NCI-H446 treated with DMSO at 0.1 percent for 48 hours (cell line): ENCODE measurements around the gene HSPA12B.

Experiments used
- DNase-seq: peaks from one replicate; lab custom pipeline; 2025; lab: John Stamatoyannopoulos, UW

HSPA12B gene

GRCh38 chr20:3767110-3767426, 34.6 kb downstream of the HSPA12B start:
- no peak for DNase-seq

GRCh38 chr20:3767427-3768341, 35.2 kb downstream of the HSPA12B start, which contains the start of gene ADISSP:
Gene ADISSP (minus strand): TSS chr20:3767753. CDS start chr20:3760100, 7,653 bp downstream.
- DNase-seq = peak; percentile 97

DNA sequence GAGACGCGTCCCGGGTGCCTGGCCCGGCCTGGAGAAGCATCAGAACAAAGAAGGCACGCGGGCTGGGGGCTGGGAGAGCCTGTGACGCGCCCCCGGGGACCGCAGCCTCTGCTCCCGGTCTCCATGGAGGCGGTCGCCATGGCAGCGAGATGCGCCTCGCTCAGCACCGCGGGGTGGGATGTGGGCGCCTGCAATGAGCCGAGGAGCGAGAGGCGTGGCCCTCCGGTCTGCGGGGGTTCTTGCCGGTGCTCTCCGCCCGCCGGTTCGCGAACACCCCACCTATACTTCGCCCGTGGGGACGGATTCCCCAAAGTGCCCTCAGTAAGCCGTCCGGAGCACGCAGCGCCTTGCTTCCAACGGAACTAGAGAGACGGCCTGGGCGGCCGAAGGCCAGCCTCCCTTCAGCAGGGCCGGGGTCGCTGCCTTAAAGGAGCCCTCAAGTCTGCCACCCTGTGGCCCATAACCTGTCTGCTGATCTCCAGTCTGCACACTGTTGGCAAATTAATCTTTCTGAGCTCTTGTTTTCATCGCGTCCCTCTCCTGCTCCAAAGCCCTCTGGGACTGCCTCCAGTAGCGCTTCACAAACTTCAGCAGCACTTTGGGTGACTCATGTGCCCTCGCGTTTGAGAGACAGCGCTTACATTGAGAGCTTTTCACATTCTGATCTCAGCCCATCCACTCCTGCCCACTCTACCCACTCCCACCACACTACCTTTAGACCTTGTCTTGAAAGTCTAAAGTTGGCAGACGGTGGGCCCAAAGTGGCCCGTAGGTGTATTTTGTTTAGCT, 36.1 kb downstream of the HSPA12B start:
- DNase-seq = peak; percentile 58

- no peak for DNase-seq
Observed at GRCh38 chr20:3771552-3772058, 39.1 kb downstream of the HSPA12B start.

- DNase-seq = no peak
Observed at GRCh38 chr20:3775457-3776108, 43.1 kb downstream of the HSPA12B start.

GRCh38 chr20:3777381-3777715, 44.9 kb downstream of the HSPA12B start:
- no peak for DNase-seq

DNA sequence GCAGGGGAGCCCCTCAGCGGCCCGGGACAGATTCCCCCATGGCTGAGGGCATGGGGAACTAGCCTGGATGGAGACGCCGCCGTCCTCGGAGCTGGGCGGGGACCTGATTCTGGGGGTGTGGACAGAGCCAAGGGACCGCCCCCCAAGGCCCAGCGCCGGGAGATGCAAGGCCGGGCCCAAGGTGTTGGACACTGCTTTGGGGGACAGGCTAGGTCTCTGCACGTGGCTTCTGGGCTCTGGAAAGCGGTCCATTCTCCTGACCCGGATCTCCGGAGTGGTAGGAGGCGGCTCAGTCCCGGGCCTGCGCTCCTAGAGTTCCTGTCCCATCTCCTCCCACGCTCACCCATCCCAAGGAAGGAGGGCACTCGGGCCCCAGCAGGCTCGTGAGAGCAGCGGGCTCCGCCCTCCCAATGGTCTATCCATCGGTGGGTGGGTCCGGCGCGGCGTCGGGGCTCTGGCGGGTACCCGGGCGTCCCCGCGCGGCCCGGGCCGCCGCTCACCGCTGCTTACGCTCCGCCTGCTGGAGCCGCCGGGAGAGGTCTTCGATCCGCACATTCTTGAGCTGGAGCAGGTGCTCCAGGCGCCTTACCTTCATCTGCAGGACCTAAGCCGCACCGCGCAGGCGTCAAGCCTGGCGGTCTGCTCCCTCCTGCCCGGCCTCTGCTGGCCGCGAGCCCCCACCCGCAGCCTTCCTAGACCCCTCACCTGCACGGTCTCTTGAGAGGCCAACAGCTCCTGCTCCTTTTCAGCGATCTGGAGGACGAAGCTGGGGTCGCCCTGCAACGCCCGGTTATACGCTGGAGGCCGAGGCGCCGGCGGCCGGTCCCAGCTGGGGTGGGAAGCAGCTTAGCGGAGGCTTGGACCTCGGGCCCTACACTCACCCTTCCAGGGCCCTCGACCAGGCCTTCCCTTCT, 45.5 kb downstream of the HSPA12B start:
- DNase-seq = no peak

DNA sequence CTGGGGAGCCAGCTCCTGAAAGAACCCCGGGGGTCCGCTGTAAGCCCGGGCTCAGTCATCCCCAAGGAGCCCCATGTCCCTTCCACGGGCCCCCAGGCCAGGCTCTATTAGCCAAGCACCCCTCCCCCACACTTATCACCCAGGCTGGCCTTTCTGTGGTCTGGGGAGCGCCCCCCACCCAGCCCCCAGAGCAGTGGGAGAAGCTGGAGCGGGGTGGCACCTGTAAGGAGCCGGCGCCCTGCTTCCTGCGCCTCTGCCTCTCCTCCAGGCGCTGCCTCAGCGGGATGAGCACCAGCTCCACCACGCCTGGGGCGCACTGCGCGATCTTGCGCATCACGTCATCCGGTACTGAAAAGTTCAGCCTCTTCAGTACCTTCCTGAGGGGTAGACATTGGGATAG, 46.5 kb downstream of the HSPA12B start:
- no peak for DNase-seq

DNA sequence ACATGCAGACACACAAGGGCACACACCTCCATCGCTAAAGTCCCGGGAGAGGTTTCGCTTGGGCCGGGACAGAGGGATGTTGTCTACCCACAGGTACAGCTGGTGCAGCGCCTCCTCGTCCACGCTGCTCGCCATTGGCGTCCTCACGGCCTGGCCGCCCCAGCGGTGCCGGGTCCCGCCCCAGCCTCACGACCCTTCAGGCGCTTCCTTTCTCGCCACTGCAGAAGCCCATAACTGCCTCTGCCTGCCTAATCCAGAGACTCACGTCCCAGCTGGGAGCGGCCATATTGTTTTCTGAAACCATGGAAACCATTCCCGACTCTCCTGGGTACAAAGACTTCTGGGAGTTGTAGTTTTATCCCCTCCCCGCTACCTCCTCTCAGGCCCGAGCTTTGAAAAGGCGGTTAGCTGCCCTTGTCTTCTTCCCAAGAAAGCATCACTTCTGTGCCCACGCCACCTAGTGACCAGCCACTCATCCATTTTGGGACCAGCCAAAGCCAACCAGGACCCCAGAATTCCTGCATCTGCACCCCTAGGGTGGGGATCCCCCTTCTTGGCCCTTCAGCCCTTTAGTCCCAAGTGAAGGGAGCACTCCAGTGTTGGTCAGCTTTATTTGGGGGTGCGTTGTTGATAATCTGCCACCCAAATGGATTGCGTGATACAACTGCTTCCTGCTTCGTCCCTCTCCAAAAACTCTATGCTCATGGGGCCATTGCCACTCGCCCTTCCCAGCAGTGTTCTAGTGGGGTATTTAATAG, 48.8 kb downstream of the HSPA12B start, which contains the start of gene SPEF1:
Gene SPEF1 (minus strand): TSS at position 296 of the 758 bp plus-strand sequence. CDS start 161 bp downstream, at position 135.
- DNase-seq = peak; percentile 87

- DNase-seq = no peak
Observed at GRCh38 chr20:3782597-3782996, 50.1 kb downstream of the HSPA12B start.

- no peak for DNase-seq
Observed at GRCh38 chr20:3783068-3783489, 50.6 kb downstream of the HSPA12B start.

GRCh38 chr20:3783511-3784195, 51.2 kb downstream of the HSPA12B start:
- DNase-seq = no peak

- DNase-seq = no peak
Observed at GRCh38 chr20:3784216-3784853, 51.9 kb downstream of the HSPA12B start.

DNA sequence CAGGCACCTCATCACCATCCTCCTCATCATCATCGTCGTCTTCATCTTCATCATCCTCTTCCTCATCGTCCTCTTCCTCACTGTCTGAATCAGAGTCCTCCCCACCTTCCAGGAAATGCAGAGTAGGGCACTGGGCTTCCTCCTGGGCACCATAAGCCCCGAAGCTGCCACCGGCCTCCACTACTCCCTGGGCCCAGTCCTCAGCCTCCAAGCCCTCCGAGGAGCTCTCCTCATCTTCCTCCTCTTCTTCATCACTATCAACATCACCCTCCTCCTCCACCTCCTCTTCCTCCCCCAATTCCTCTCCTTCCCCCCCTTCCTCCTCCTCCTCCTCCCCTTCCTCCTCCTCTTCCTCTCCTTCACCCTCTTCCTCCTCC, 52.4 kb downstream of the HSPA12B start:
- DNase-seq = no peak

DNA sequence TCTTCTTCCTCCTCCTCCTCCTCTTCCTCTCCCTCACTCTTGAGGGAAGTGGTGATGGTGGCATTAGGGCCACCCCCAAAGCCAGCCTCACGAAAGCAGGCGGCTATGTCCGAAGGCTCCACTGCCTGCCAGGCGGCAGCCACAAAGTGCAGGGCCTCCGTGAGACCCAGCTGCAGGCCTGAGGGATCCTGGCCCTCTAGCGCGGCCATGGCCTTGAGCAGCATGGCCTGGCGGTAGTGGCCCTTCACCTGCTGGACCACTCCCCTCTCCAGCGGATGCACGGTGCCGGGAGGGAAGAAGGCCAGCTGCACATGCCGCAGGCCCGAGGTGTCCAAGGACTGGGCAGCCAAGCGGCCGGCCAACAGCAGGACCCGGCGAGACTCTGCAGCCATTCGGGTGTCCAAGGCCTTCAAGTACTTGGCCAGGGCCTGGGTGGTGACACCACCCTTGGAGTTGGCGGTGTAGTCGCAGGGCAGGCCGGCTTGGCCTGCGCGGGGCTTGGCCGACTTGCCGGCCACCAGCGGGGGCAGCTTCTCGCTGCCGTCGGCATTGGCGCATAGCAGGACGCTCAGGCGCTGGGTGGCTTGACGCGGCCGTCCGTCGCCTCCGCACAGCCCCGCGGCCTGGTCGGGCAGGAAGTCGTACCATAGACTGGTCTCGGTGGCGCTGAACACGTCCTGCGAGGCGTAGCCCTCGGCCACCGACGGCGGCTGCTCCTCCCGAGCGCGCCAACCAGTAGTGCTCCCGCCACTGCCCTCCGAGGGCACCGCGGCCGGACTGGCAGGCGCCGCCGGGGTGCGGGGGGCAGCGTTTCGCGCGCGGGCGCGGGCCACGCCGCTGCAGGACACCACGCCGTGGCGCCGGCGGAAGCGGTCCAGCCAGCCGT, 53.0 kb downstream of the HSPA12B start:
- no peak for DNase-seq

DNA sequence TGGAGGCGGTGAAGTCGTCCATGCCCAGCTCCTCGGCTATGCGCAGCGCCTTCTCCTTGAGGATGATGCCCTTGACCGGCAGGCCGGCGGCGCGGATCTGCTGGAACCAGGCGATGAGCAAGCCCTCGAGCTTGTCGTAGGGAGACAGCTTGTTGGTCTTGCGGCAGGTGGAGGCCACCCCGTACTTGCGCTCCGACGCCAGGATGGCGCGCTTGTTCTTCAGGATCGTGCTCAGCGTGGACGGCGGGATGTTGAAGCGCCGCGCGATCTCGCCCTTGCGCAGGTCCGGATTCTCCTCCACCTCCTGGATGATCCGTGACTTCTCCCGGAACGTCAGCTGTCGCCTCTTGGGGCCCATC, 53.6 kb downstream of the HSPA12B start:
- no peak for DNase-seq

DNA sequence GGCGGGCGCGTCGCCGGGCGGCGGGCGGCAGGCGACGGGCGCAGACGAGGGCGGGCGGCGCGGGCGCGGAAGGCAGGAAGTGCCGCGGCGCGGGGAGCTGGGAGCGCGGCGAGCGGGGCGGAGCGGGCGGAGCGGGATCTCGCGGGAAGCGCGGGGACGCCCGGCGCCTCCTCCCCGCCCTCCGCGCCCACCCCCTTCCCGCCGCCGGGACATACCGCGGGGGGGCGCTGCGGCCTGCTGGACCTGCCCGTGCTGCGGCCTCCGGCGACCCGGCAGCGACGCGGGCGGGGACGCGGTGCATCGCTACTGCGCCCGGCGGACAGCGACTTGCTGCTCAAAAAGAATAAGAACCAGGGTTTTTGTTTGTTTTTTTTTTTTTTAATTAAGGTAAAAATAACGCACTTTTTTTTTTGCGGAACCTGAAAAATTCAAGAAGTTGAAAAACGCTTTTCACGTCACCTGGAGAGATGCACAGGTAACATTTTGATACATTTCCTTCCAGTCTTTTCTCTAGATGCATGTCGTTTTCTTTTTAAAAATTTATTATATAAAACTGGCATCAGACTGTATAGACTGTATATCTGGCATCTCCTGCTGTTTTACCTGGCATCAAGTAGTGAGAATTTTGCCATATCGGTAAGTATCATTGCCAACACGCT, 54.3 kb downstream of the HSPA12B start, which contains the start of gene CENPB:
Gene CENPB (minus strand): TSS at position 76 of the 659 bp plus-strand sequence. CDS start 257 bp downstream, outside the sequence.
- peak; percentile 67 for DNase-seq
